K562 (cell line): Measurements from ENCODE around the gene FAM149B1. TPM values are rescaled to one million over a fixed set of nuclear protein-coding genes. Genes with fewer than 3 reads are reported as not detected.

Experiments used
- ATAC-seq: fragments of 200-7000 bp; cut with Tn5 transposase; 3 replicates; pipeline ENCODE4 v1.9.1; 2020; ENCODE audit warnings: moderate library complexity
- BruUV-seq: library from RNA; stranded (reverse); fragments of 400-500 nt; replicated peaks from 2 replicates; lab custom pipeline; 2021; lab: Mats Ljungman, UMichigan
- CTCF ChIA-PET: fragments of 300-600 bp; formaldehyde crosslinking; extraction: SDS; loops from one replicate; lab custom pipeline; 2021; ENCODE audit warnings: low intra/inter-chr PET ratio; lab: Yijun Ruan, JAX
- POLR2A ChIA-PET: fragments of 300-600, 350-650 bp; sonication (Branson Sonifier 250); formaldehyde crosslinking; extraction: SDS; loops from one replicate; lab custom pipeline; 2021; ENCODE audit warnings: antibody characterized with exemption, inconsistent platforms; lab: Yijun Ruan, JAX
- DNase-seq, 4 experiments: peaks; one replicate each; pipeline versions ENCODE4 v3.0.0 to v3.0.0-alpha.2; 2011 to 2018; ENCODE audit warnings: low spot score in 3 of 4, mixed read lengths in 3 of 4; ENCODE audit errors: extremely low read depth in 1 of 4
- FAIRE-seq: peaks from 2 replicates; lab custom pipeline; 2011; peaks lifted over from hg19 to GRCh38; lab: Jason Lieb, UNC
- H2AFZ ChIP-seq: 2 replicates; pipeline ENCODE4 v1.6.0; 2011; ENCODE audit warnings: low read depth, low read length, control low read depth, inconsistent platforms
- H3K27ac ChIP-seq: fragments of 200-600 bp; 3 replicates; pipeline ENCODE4 v1.8.0; 2011; ENCODE audit warnings: low read depth, mild to moderate bottlenecking, control low read depth, inconsistent platforms, low read length, moderate library complexity, mixed read lengths; ENCODE audit errors: extremely low read depth
- H3K27me3 ChIP-seq, 2 experiments: fragments of 300-600 bp in 1 of 2; 2 replicates in 1 of 2; 3 replicates in 1 of 2; pipeline versions ENCODE4 v1.6.0 to v1.8.0; 2011; ENCODE audit warnings: inconsistent platforms in 2 of 2, low read length in 2 of 2, mild to moderate bottlenecking in 1 of 2, mixed read lengths in 1 of 2, moderate library complexity in 1 of 2; ENCODE audit not compliant: control insufficient read depth in 2 of 2, insufficient read depth in 2 of 2
- H3K36me3 ChIP-seq: fragments of 300-600 bp; 3 replicates; pipeline ENCODE4 v1.8.0; 2011; ENCODE audit warnings: mild to moderate bottlenecking, low read length, inconsistent platforms; ENCODE audit not compliant: control insufficient read depth, insufficient read depth
- H3K4me1 ChIP-seq, 2 experiments: fragments of 200-600 bp in 1 of 2; replicated peaks in 1 of 2; 2 replicates in 1 of 2; 3 replicates in 1 of 2; pipeline versions ENCODE4 v1.5.1 to v1.8.0; 2011; ENCODE audit warnings: inconsistent platforms in 2 of 2, low read length in 2 of 2, mild to moderate bottlenecking in 1 of 2, mixed read lengths in 1 of 2, moderate library complexity in 1 of 2; ENCODE audit not compliant: control insufficient read depth in 2 of 2, insufficient read depth in 2 of 2
- H3K4me2 ChIP-seq: 2 replicates; pipeline ENCODE4 v1.6.1; 2011; ENCODE audit warnings: low read length, control low read depth, inconsistent platforms, mixed read lengths; ENCODE audit not compliant: insufficient read depth
- H3K4me3 ChIP-seq: fragments of 200-600 bp; sonication (generic), shearing (Covaris generic); 2 replicates; pipeline ENCODE4 v1.5.1; 2016; ENCODE audit warnings: control low read depth, inconsistent platforms
- H3K79me2 ChIP-seq: fragments of 200-600 bp; 3 replicates; pipeline ENCODE4 v1.8.0; 2011; ENCODE audit warnings: low read length, inconsistent platforms; ENCODE audit not compliant: control insufficient read depth, insufficient read depth
- H3K9ac ChIP-seq, 2 experiments: 2 replicates each; pipeline versions ENCODE4 v1.6.0 to v1.6.1; 2011; ENCODE audit warnings: low read depth in 2 of 2, low read length in 2 of 2, control low read depth in 1 of 2, inconsistent platforms in 1 of 2, mild to moderate bottlenecking in 1 of 2, mixed read lengths in 1 of 2; ENCODE audit not compliant: insufficient read depth in 1 of 2
- H3K9me1 ChIP-seq: one replicate; pipeline ENCODE4 v1.6.0; 2011; ENCODE audit warnings: inconsistent platforms, mild to moderate bottlenecking, low read length, moderate library complexity; ENCODE audit not compliant: control insufficient read depth, insufficient read depth
- H3K9me3 ChIP-seq: replicated peaks from 2 replicates; pipeline ENCODE4 v1.5.1; 2011; ENCODE audit warnings: low read depth, low read length, inconsistent platforms; ENCODE audit not compliant: control insufficient read depth, insufficient read depth
- H4K20me1 ChIP-seq: replicated peaks from 2 replicates; pipeline ENCODE4 v1.6.1; 2011; ENCODE audit warnings: low read length, inconsistent platforms, mixed read lengths; ENCODE audit not compliant: control insufficient read depth, insufficient read depth
- FOXA3 ChIP-seq, 2 experiments: fragments of 450-650 bp in 1 of 2; sonication (generic) in 1 of 2; formaldehyde crosslinking; IDR thresholded peaks in 1 of 2; conservative IDR thresholded peaks in 1 of 2; 2 replicates each; pipeline versions ENCODE4 v1.4.0 to v1.8.0; 2020 to 2022; ENCODE audit warnings: mild to moderate bottlenecking in 2 of 2, missing genetic modification reagents in 1 of 2
- GTF2F1 ChIP-seq: IDR thresholded peaks from 2 replicates; pipeline ENCODE4 v1.6.1; 2011; ENCODE audit warnings: low read depth, low read length, improper control_type of control experiment
- MTF1 ChIP-seq: fragments of 250-450 bp; sonication (Bioruptor Pico); IDR thresholded peaks from 2 replicates; pipeline ENCODE4 v1.9.0; 2021; ENCODE audit warnings: moderate library complexity, mild to moderate bottlenecking, inconsistent platforms, borderline replicate concordance
- MXI1 ChIP-seq: IDR thresholded peaks from 2 replicates; pipeline ENCODE4 v1.6.1; 2011; ENCODE audit warnings: low read depth, mild to moderate bottlenecking, improper control_type of control experiment, low read length
- MYC ChIP-seq, 2 experiments: fragments of 250-450 bp in 1 of 2; sonication (Bioruptor Pico) in 1 of 2; IDR thresholded peaks; 2 replicates each; pipeline versions ENCODE4 v1.5.1 to v1.6.1; 2012 to 2021; ENCODE audit warnings: low read depth in 2 of 2, borderline replicate concordance in 1 of 2, improper control_type of control experiment in 1 of 2, low read length in 1 of 2, mild to moderate bottlenecking in 1 of 2, moderate library complexity in 1 of 2
- RBM25 ChIP-seq: fragments of 200-400 bp; formaldehyde crosslinking; IDR thresholded peaks from 2 replicates; pipeline ENCODE4 v1.6.1; 2018; ENCODE audit warnings: low read length, low read depth, moderate library complexity; ENCODE audit not compliant: severe bottlenecking
- ZNF175 ChIP-seq: fragments of 200-800 bp; sonication (Bioruptor generic); IDR thresholded peaks from 2 replicates; pipeline ENCODE4 v1.6.1; 2016; ENCODE audit warnings: low read depth, mild to moderate bottlenecking, missing genetic modification characterization, missing compliant biosample characterization
- ZNF444 ChIP-seq: fragments of 250-450 bp; sonication (Bioruptor Pico); IDR thresholded peaks from 2 replicates; pipeline ENCODE4 v1.4.0; 2020; ENCODE audit warnings: mild to moderate bottlenecking, moderate library complexity
- in situ Hi-C: fragments of 300-500 bp; cut with MboI; formaldehyde crosslinking; loops from 4 replicates; pipeline ENCODE4 v1.15.0; 2018; ENCODE audit warnings: inconsistent platforms, mixed read lengths
- intact Hi-C: fragments of 100-400 bp; cut with micrococcal nuclease; formaldehyde crosslinking; loops from 2 replicates; pipeline ENCODE4 v1.14.2; 2022
- polyA plus RNA-seq, 8 experiments: library from polyadenylated mRNA; depleted of rRNA in 4 of 8; stranded (reverse) in 5 of 8; unstranded in 3 of 8; fragments of >200 nt; fragmentation: Nextera tagmentation in 2 of 8; fragmentation: Illumina TruSeq in 1 of 8; extraction: Ambion mirVana in 2 of 8; extraction: Trizol in 1 of 8; gene quantifications; 2 replicates each; pipeline versions ENCODE4 v1.2.1 to v1.2.3, GENCODE V29; 2011 to 2014; ENCODE audit warnings: inconsistent platforms in 1 of 8, missing spikeins in 1 of 8
- total RNA-seq, 7 experiments: library from RNA; depleted of rRNA in 6 of 7; stranded (reverse); fragments of >200 nt in 6 of 7; fragmentation: Illumina TruSeq in 2 of 7; extraction: Trizol in 2 of 7; gene quantifications; 2 replicates each; pipeline versions ENCODE4 v1.2.1 to v1.2.3, GENCODE V29; 2011 to 2021; ENCODE audit warnings: low replicate concordance in 1 of 7
- TF ChIP-seq, protein P1 (sequence below), 2 experiments: fragments of 450-650 bp in 1 of 2; IDR thresholded peaks; 2 replicates each; pipeline ENCODE4 v1.6.1; 2011 to 2017; ENCODE audit warnings: low read depth in 2 of 2, antibody characterized with exemption in 1 of 2, borderline replicate concordance in 1 of 2, low read length in 1 of 2, mild to moderate bottlenecking in 1 of 2, mixed read lengths in 1 of 2; ENCODE audit not compliant: control insufficient read depth in 1 of 2

The FAM149B1 gene
- total and polyA plus RNA-seq, 9 of the 15 experiments (the other 6 are each of a cell fraction or from before 2014, with no cell fraction given) = 4.2 to 18.5 (median 9.3) TPM

- Histone ChIP-seq H3K4me1 (peaks cover 0 to 3% of the 10 kb centered on the region in 2 experiments; a peak in 1 of 5 replicates), H3K36me3 (no peaks in the 10 kb centered on the region), H3K4me2 (no peak overlapping the region), H3K9me3 (no peaks in the 10 kb centered on the region), H3K4me3 (no peak overlapping the region), H3K79me2 (peaks cover 9% of the 10 kb centered on the region; the same call in 2 of the 3 replicates), H4K20me1 (no peaks in the 10 kb centered on the region), H3K27me3 (no peaks in the 10 kb centered on the region), H3K9me1 (no peaks in the 10 kb centered on the region), H2AFZ (no peak overlapping the region), H3K27ac (no peak overlapping the region), H3K9ac (no peak overlapping the region)
- no peak for DNase-seq
- in situ Hi-C loops (no loop called here), intact Hi-C loops (no loop called here)
- no peak for FAIRE-seq
- no peak for ATAC-seq
- CTCF ChIA-PET = no interaction called here
- POLR2A ChIA-PET = interaction anchor here (0.6 kb wide), 1 partner anchor 99 kb away, joined by 3 read pairs; no protein-coding TSS in a partner anchor
- BruUV-seq = no TSS peak
- TF ChIP-seq FOXA3 (CRISPR knock-in tag; conservative IDR thresholded peaks at IDR 0.05 in 1 of 2, IDR thresholded peaks at IDR 0.05 in 1 of 2) (no peak), MTF1 (no peak), MXI1 (no peak), ZNF175 (CRISPR knock-in tag) (peak; percentile 55; the same call in 1 of the 2 replicates), ZNF444 (CRISPR knock-in tag) (no peak), RBM25 (peak; percentile 64), MYC (IDR thresholded peaks at IDR 0.05; ENCODE audit: low read depth, low read length) (no peak), MYC (CRISPR knock-in tag; IDR thresholded peaks at IDR 0.05; ENCODE audit: borderline replicate concordance, low read depth) (no peak), GTF2F1 (no peak)
- TF ChIP-seq, protein P1, sequence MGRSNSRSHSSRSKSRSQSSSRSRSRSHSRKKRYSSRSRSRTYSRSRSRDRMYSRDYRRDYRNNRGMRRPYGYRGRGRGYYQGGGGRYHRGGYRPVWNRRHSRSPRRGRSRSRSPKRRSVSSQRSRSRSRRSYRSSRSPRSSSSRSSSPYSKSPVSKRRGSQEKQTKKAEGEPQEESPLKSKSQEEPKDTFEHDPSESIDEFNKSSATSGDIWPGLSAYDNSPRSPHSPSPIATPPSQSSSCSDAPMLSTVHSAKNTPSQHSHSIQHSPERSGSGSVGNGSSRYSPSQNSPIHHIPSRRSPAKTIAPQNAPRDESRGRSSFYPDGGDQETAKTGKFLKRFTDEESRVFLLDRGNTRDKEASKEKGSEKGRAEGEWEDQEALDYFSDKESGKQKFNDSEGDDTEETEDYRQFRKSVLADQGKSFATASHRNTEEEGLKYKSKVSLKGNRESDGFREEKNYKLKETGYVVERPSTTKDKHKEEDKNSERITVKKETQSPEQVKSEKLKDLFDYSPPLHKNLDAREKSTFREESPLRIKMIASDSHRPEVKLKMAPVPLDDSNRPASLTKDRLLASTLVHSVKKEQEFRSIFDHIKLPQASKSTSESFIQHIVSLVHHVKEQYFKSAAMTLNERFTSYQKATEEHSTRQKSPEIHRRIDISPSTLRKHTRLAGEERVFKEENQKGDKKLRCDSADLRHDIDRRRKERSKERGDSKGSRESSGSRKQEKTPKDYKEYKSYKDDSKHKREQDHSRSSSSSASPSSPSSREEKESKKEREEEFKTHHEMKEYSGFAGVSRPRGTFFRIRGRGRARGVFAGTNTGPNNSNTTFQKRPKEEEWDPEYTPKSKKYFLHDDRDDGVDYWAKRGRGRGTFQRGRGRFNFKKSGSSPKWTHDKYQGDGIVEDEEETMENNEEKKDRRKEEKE (IDR thresholded peaks at IDR 0.05; ENCODE audit: borderline replicate concordance in 1 of 2, control insufficient read depth in 1 of 2, low read depth in 2 of 2, low read length in 1 of 2) = no peak
These were observed 4.9 kb downstream of the FAM149B1 start for GRCh38 chr10:73172867-73173266.
